Activated naive CD8-positive, alpha-beta T cell treated with anti-CD3 and anti-CD28 coated beads for 36 hours (primary cell): ENCODE data around the gene SAMD10. TPM values are rescaled to one million over a fixed set of nuclear protein-coding genes. Genes with fewer than 3 reads are reported as not detected.
"Not testable (repeated sequence)": the region's sequence is repeated elsewhere in the genome, so short reads cannot be mapped to it uniquely, and the experiment has no call there.

Experiments
- DNase-seq: peaks from one replicate; pipeline ENCODE4 v3.0.0; 2021
- H3K27ac Mint-ChIP-seq: one replicate; pipeline ENCODE4 v1.8.0; 2022; ENCODE audit warnings: mild to moderate bottlenecking, moderate library complexity, mixed read lengths
- H3K27me3 Mint-ChIP-seq: one replicate; pipeline ENCODE4 v1.8.0; 2022; ENCODE audit warnings: mild to moderate bottlenecking, mixed read lengths
- H3K36me3 Mint-ChIP-seq: one replicate; pipeline ENCODE4 v1.8.0; 2021; ENCODE audit warnings: mild to moderate bottlenecking, mixed read lengths
- H3K4me1 Mint-ChIP-seq: one replicate; pipeline ENCODE4 v1.8.0; 2021; ENCODE audit warnings: mixed read lengths
- H3K4me3 Mint-ChIP-seq: one replicate; pipeline ENCODE4 v1.8.0; 2022; ENCODE audit warnings: mild to moderate bottlenecking, moderate library complexity, mixed read lengths
- H3K9me3 Mint-ChIP-seq: one replicate; pipeline ENCODE4 v1.8.0; 2022; ENCODE audit warnings: mixed read lengths
- total RNA-seq, 2 experiments: library from RNA; stranded (reverse); gene quantifications; one replicate each; pipeline ENCODE4 v1.2.3, GENCODE V29; 2021

Gene SAMD10
- total RNA-seq, 2 experiments from 2014 or later = 16.7 to 19.3 TPM

- Mint-ChIP-seq H3K27me3 (no peaks in the 10 kb centered on the region), H3K36me3 (peaks cover 22% of the 10 kb centered on the region), H3K4me3 (no peak overlapping the region), H3K4me1 (peaks cover 10% of the 10 kb centered on the region), H3K9me3 (no peaks in the 10 kb centered on the region), H3K27ac (no peak overlapping the region)
- DNase-seq = no peak
Observed at GRCh38 chr20:63967330-63968135, 11.9 kb downstream of the SAMD10 start.

DNA sequence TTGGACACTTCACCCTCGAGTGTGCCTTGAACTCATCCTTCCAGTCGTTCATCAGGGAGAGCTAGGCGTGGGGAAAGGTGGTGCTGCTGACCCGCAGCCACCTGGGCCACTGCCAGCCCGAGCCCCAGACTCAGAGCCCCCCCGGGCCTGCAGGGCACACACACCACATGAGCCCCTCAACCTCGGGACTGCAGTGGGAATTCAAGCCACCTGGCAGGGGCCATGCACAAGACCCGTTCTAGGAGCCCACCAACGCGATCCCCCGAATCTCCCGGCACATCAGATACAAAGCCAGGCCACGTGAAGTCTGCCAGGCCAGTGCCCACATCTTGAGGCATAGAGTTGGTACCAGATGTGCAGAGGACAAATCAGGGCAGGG is 12.5 kb downstream of the SAMD10 start:
- H3K27ac Mint-ChIP-seq = no peak overlapping the region
- no peak for DNase-seq
- peaks cover 7% of the 10 kb centered on the region for H3K4me1 Mint-ChIP-seq
- H3K27me3 Mint-ChIP-seq = no peaks in the 10 kb centered on the region
- H3K4me3 Mint-ChIP-seq = no peak overlapping the region
- no peaks in the 10 kb centered on the region for H3K9me3 Mint-ChIP-seq
- peaks cover 22% of the 10 kb centered on the region for H3K36me3 Mint-ChIP-seq

GRCh38 chr20:63966172-63966943 is 13.1 kb downstream of the SAMD10 start:
- DNase-seq = no peak
- peaks cover 7% of the 10 kb centered on the region for H3K4me1 Mint-ChIP-seq
- H3K36me3 Mint-ChIP-seq = peaks cover 24% of the 10 kb centered on the region
- H3K9me3 Mint-ChIP-seq = no peaks in the 10 kb centered on the region
- H3K27me3 Mint-ChIP-seq = no peaks in the 10 kb centered on the region
- no peak overlapping the region for H3K4me3 Mint-ChIP-seq
- no peak overlapping the region for H3K27ac Mint-ChIP-seq

DNA sequence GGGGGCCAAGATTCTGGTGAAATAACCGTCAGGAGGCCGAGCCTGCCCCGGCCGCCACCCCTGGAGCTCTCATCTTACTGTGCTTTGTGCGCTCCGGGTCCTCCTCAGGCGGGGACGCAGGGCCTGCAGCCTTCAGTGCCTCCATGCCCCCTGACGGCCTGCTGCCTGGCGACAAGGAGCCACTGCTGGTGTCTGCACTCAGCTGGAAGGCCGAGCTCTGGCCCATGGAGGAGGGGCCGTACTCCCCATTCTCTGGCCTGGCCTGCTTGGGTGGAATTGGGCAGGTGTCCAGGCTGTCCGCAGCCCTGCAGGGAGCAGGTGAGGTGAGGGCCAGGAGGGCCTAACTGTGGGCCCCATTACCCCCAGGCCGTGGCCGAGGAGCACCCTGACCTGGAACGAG is 15.0 kb downstream of the SAMD10 start:
- no peak for DNase-seq
- Mint-ChIP-seq H3K9me3 (no peaks in the 10 kb centered on the region), H3K4me3 (no peak overlapping the region), H3K36me3 (peaks cover 24% of the 10 kb centered on the region), H3K27me3 (no peaks in the 10 kb centered on the region), H3K4me1 (peaks cover 7% of the 10 kb centered on the region), H3K27ac (no peak overlapping the region)

DNA sequence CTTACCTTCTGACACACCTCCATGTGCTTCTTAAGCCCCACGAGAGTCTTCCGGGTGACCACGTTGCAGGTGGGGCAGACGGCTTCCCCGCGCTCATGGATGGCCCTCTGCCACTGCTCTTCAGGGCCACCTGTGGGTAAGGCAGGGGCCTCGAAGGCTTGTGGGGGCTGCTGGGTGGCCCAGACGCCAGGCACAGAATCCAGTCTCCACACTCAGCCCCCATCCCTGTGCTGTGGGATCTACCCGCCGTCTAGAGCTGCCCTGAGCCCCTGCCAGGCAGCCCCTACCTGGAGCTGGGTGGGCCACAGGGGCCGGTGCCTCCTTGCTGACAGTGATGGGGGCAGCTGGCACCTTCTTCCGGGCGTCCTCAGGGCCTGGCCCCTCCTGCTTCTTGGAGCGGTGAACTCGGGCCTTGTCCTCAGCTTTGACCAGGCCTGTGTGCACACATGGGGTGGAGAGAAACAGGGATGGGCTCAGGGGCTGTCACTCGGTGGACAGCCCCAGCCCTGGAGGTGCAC is 15.6 kb downstream of the SAMD10 start:
- H3K9me3 Mint-ChIP-seq = no peaks in the 10 kb centered on the region
- no peak overlapping the region for H3K27ac Mint-ChIP-seq
- no peak overlapping the region for H3K4me3 Mint-ChIP-seq
- DNase-seq = no peak
- H3K4me1 Mint-ChIP-seq = peaks cover 7% of the 10 kb centered on the region
- peaks cover 22% of the 10 kb centered on the region for H3K36me3 Mint-ChIP-seq
- H3K27me3 Mint-ChIP-seq = no peaks in the 10 kb centered on the region

- Mint-ChIP-seq H3K27ac (no peak overlapping the region), H3K4me3 (no peak overlapping the region), H3K4me1 (peaks cover 5% of the 10 kb centered on the region), H3K36me3 (peaks cover 20% of the 10 kb centered on the region), H3K9me3 (no peaks in the 10 kb centered on the region), H3K27me3 (no peaks in the 10 kb centered on the region)
- DNase-seq = no peak
Observed at GRCh38 chr20:63963348-63963741, 16.1 kb downstream of the SAMD10 start.

DNA sequence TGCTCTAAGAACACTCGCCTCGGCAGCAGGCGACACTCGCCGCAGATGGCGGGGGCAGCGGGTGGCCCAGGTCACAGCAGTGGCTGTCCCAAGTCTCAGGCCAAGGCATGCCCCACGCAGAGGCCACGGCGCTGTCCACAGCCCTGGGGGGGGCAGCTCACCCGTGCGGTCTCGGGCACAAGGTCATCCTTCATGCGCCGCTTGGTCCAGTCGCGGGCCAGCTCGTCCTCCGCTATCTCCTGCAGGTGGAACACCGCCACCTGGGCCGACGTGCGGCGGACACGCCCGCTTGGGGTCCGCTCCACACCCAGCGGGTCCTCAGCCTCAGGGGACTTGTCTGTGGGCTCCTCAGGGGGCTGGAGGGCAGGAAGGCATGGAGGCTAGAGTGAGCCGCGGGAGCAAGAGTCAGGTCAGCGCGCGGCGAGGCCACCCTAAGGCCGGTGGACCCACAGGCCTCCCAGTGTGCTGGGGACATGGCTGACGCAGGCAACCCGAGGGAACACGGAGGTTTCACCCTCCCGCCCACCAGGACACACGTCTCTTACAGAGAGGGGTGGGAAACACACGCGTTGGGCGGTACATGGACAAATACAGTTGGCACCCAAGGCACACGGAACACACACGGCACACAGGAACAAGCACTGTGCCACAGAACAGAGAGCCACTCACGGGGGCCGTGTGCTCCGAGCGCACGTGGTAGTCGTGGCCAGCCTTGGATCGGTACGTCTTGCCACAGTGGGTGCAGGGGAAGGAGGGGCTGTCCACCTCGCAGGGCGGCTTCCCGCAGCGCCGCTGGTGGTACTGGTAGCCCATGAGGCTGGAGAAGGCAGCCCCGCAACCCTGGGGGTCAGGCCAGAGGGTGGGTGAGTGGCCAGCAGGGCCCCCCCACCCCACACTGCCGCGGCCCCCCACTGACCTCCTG is 16.8 kb downstream of the SAMD10 start:
- Mint-ChIP-seq H3K9me3 (no peaks in the 10 kb centered on the region), H3K27me3 (no peaks in the 10 kb centered on the region), H3K4me3 (no peak overlapping the region), H3K36me3 (peaks cover 20% of the 10 kb centered on the region), H3K4me1 (peaks cover 9% of the 10 kb centered on the region), H3K27ac (no peak overlapping the region)
- DNase-seq = no peak

- peaks cover 14% of the 10 kb centered on the region for H3K36me3 Mint-ChIP-seq
- H3K27me3 Mint-ChIP-seq = no peaks in the 10 kb centered on the region
- no peak overlapping the region for H3K4me3 Mint-ChIP-seq
- DNase-seq = no peak
- no peak overlapping the region for H3K27ac Mint-ChIP-seq
- no peaks in the 10 kb centered on the region for H3K9me3 Mint-ChIP-seq
- peaks cover 15% of the 10 kb centered on the region for H3K4me1 Mint-ChIP-seq
Observed at GRCh38 chr20:63961664-63962425, 17.6 kb downstream of the SAMD10 start.

GRCh38 chr20:63960654-63961621 is 18.5 kb downstream of the SAMD10 start:
- not testable (repeated sequence) for H3K27ac Mint-ChIP-seq, H3K36me3 Mint-ChIP-seq, H3K4me3 Mint-ChIP-seq, H3K9me3 Mint-ChIP-seq, DNase-seq, H3K27me3 Mint-ChIP-seq
- peaks cover 15% of the 10 kb centered on the region for H3K4me1 Mint-ChIP-seq

DNA sequence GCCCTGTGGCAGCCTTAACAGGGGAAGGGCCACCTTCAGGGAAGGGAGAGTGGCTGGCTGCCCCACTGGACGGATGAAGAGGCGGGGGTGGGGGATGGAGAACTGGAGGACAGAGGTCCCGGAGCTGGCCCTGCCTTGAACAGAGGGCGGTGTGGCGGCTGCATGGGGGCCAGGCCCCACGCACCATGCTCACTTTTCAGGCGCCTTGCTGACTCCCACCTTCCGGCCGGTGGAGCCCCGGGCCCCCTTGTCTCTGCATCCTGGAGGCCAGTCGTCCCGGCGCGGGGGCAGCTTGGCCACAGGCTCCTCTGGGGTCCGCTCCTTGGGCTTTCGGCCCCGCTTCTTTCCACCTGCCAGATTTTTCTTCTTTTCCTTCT is 19.8 kb downstream of the SAMD10 start:
- Mint-ChIP-seq H3K36me3 (peaks cover 8% of the 10 kb centered on the region), H3K9me3 (no peaks in the 10 kb centered on the region), H3K4me3 (no peak overlapping the region), H3K27me3 (no peaks in the 10 kb centered on the region), H3K27ac (no peak overlapping the region), H3K4me1 (peaks cover 18% of the 10 kb centered on the region)
- no peak for DNase-seq

DNA sequence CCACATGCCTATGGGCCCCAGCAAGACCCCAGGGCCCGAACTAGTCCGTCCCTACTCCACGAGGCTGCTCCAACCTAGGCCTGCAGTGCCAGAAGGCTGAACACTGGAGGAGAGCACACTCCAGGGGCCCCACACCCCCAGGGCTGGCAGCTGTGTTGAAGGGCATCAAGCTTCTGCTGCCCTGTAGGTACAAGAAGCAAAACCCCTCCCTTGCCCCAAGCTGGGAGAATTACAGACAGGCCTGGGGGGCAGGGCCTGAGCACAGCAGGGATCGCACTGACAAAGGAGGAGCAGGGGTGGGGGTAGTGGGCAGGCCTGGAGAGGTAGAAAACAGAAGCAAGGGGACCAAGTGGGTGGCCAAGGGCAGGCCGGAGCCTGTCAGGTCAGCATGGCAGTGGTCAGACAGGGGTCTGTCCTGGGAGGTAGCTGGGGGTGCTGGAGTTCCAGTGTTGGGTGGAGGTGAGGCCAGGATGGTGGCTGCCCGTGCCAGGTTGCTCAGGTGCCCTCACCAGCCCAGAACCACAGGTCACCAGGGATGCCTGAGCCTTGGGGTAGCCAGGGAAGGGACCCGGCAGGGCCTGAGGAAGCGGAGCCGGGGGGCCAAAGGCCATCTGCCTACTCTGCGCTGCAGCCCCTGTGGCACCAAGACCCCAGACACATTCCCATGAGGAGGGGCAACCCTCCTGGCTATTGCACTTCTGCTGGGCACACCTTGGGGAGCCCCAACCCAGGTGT is 20.3 kb downstream of the SAMD10 start:
- Mint-ChIP-seq H3K36me3 (peaks cover 11% of the 10 kb centered on the region), H3K27ac (no peak overlapping the region), H3K9me3 (no peaks in the 10 kb centered on the region), H3K27me3 (no peaks in the 10 kb centered on the region), H3K4me3 (no peak overlapping the region), H3K4me1 (peaks cover 24% of the 10 kb centered on the region)
- DNase-seq = no peak

DNA sequence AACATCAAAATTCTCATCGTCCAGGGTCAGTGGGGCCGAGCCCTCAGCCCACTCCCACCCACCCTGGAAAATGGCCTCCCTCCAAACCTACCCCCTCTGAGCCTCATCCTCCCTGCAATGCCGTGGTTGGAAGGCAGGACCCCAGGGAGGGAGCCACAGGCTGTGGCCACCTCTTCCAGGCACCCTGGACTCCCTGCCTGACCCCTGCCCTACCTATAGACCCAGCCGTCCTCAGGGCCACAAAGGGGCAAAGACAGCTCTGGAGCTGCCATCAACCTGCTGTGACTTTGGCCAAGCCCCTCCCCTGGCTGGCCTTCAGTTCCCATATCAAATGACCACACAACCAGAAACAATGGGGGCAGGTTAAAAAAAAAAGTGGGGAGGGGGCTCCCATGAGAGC is 21.0 kb downstream of the SAMD10 start:
- peaks cover 30% of the 10 kb centered on the region for H3K4me1 Mint-ChIP-seq
- H3K9me3 Mint-ChIP-seq = no peaks in the 10 kb centered on the region
- H3K4me3 Mint-ChIP-seq = no peak overlapping the region
- H3K36me3 Mint-ChIP-seq = peaks cover 9% of the 10 kb centered on the region
- no peak for DNase-seq
- H3K27me3 Mint-ChIP-seq = no peaks in the 10 kb centered on the region
- peak overlapping the region; percentile 91 for H3K27ac Mint-ChIP-seq
